Endothelial cell of umbilical vein (primary cell): ENCODE results near the gene SERPINA6. TPM values are rescaled to one million over a fixed set of nuclear protein-coding genes. Genes with fewer than 3 reads are reported as not detected.

Experiments used
- BruUV-seq: library from RNA; stranded (reverse); fragments of 400-500 nt; replicated peaks from 2 replicates; lab custom pipeline; 2021; lab: Mats Ljungman, UMichigan
- CTCF ChIA-PET: fragments of 300-600, 350-600 bp; sonication (Branson Sonifier 250); formaldehyde crosslinking; loops from one replicate; lab custom pipeline; 2021; ENCODE audit warnings: antibody characterized with exemption, inconsistent platforms; lab: Charles Lee
- POLR2A ChIA-PET: fragments of 300-600, 350-600 bp; sonication (Branson Sonifier 250); formaldehyde crosslinking; loops from one replicate; lab custom pipeline; 2021; ENCODE audit warnings: antibody characterized with exemption, inconsistent platforms; lab: Charles Lee
- DNase-seq: peaks from one replicate; pipeline ENCODE4 v3.0.0-alpha.2; 2011; ENCODE audit warnings: low read depth, low spot score
- FAIRE-seq: peaks from 2 replicates; lab custom pipeline; 2011; peaks lifted over from hg19 to GRCh38; lab: Jason Lieb, UNC
- H2AFZ ChIP-seq: 2 replicates; pipeline ENCODE4 v1.6.0; 2012; ENCODE audit warnings: low read depth, low read length, control low read depth, inconsistent platforms
- H3K27ac ChIP-seq: 2 replicates; pipeline ENCODE4 v1.5.1; 2011; ENCODE audit warnings: low read depth, mild to moderate bottlenecking, control low read depth, low read length, moderate library complexity; ENCODE audit not compliant: insufficient read depth
- H3K27me3 ChIP-seq, 2 experiments: 2 replicates each; pipeline versions ENCODE4 v1.6.0 to v1.6.1; 2011; ENCODE audit warnings: low read length in 2 of 2, mixed read lengths in 1 of 2; ENCODE audit not compliant: control insufficient read depth in 2 of 2, insufficient read depth in 2 of 2
- H3K36me3 ChIP-seq, 2 experiments: 2 replicates in 1 of 2; 3 replicates in 1 of 2; pipeline ENCODE4 v1.5.1; 2011; ENCODE audit warnings: low read length in 2 of 2, mild to moderate bottlenecking in 1 of 2, moderate library complexity in 1 of 2; ENCODE audit not compliant: control insufficient read depth in 2 of 2, insufficient read depth in 2 of 2; ENCODE audit errors: extremely low read depth in 1 of 2
- H3K4me1 ChIP-seq: 3 replicates; pipeline ENCODE4 v1.5.1; 2011; ENCODE audit warnings: mild to moderate bottlenecking, low read length; ENCODE audit not compliant: control insufficient read depth, insufficient read depth; ENCODE audit errors: extremely low read depth
- H3K4me2 ChIP-seq: 2 replicates; pipeline ENCODE4 v1.6.1; 2011; ENCODE audit warnings: low read length, control low read depth, mixed read lengths; ENCODE audit not compliant: insufficient read depth
- H3K4me3 ChIP-seq, 3 experiments: fragments of 200-600 bp in 1 of 3; sonication (generic), shearing (Covaris generic) in 1 of 3; replicated peaks in 1 of 3; 2 replicates each; pipeline ENCODE4 v1.5.1; 2011 to 2016; ENCODE audit warnings: control low read depth in 3 of 3, low read length in 3 of 3, mild to moderate bottlenecking in 2 of 3, inconsistent platforms in 1 of 3, low read depth in 1 of 3, moderate library complexity in 1 of 3; ENCODE audit not compliant: insufficient read depth in 1 of 3
- H3K79me2 ChIP-seq: 2 replicates; pipeline ENCODE4 v1.6.0; 2012; ENCODE audit warnings: low read length, inconsistent platforms; ENCODE audit not compliant: control insufficient read depth, insufficient read depth
- H3K9ac ChIP-seq: replicated peaks from 2 replicates; pipeline ENCODE3; 2011; ENCODE audit warnings: low read length, control low read depth; ENCODE audit not compliant: insufficient read depth; ENCODE audit errors: extremely low read depth
- H3K9me1 ChIP-seq: replicated peaks from 3 replicates; pipeline ENCODE4 v1.6.0; 2011; ENCODE audit warnings: mild to moderate bottlenecking, low read length; ENCODE audit not compliant: control insufficient read depth, insufficient read depth; ENCODE audit errors: extremely low read depth
- H3K9me3 ChIP-seq: replicated peaks from 2 replicates; pipeline ENCODE4 v1.5.1; 2012; ENCODE audit warnings: low read length, inconsistent platforms; ENCODE audit not compliant: control insufficient read depth, insufficient read depth
- H4K20me1 ChIP-seq: replicated peaks from 2 replicates; pipeline ENCODE3; 2011; ENCODE audit warnings: mild to moderate bottlenecking, low read length; ENCODE audit not compliant: control insufficient read depth, insufficient read depth; ENCODE audit errors: extremely low read depth
- EZH2 ChIP-seq: IDR thresholded peaks from 2 replicates; pipeline ENCODE4 v1.6.1; 2012; ENCODE audit warnings: borderline replicate concordance, low read depth, mild to moderate bottlenecking, moderate library complexity, low read length, inconsistent platforms; ENCODE audit not compliant: severe bottlenecking
- FOS ChIP-seq: IDR thresholded peaks from 2 replicates; pipeline ENCODE4 v1.6.1; 2011; ENCODE audit warnings: mild to moderate bottlenecking, low read length, moderate library complexity, borderline replicate concordance; ENCODE audit not compliant: insufficient read depth
- GATA2 ChIP-seq: IDR thresholded peaks from 2 replicates; pipeline ENCODE4 v1.7.0; 2011; ENCODE audit warnings: low read depth, mild to moderate bottlenecking, moderate library complexity, mixed read lengths, low read length; ENCODE audit not compliant: insufficient read length, insufficient read depth
- JUN ChIP-seq: IDR thresholded peaks from 2 replicates; pipeline ENCODE4 v1.6.1; 2011; ENCODE audit warnings: borderline replicate concordance, low read depth; ENCODE audit not compliant: insufficient read length, insufficient read depth
- MYC ChIP-seq: IDR thresholded peaks from one replicate; pipeline ENCODE4 v1.6.1; 2011; ENCODE audit warnings: mild to moderate bottlenecking, low read depth, low read length
- POLR2A ChIP-seq: IDR thresholded peaks from 2 replicates; pipeline ENCODE4 v1.6.1; 2012; ENCODE audit warnings: low read depth, mild to moderate bottlenecking, control low read depth, low read length
- POLR2AphosphoS5 ChIP-seq: IDR thresholded peaks from 2 replicates; pipeline ENCODE4 v1.6.1; 2012; ENCODE audit warnings: low read depth, mild to moderate bottlenecking, control low read depth, low read length, moderate library complexity; ENCODE audit not compliant: insufficient read depth
- dilution Hi-C: fragments of 300-500 bp; cut with MboI; formaldehyde crosslinking; loops from one replicate; pipeline ENCODE4 v1.15.0; 2019; ENCODE audit warnings: low sequenced_read_pairs; ENCODE audit not compliant: extremely low pct_ligation_motif_present
- intact Hi-C: fragments of 100-400 bp; cut with micrococcal nuclease; formaldehyde crosslinking; loops from one replicate; pipeline ENCODE4 v1.10.0; 2022
- polyA plus RNA-seq, 4 experiments: library from polyadenylated mRNA; depleted of rRNA in 3 of 4; stranded (reverse) in 3 of 4; unstranded in 1 of 4; fragments of >200 nt; gene quantifications; 2 replicates each; pipeline versions ENCODE4 v1.2.1 to v1.2.3, GENCODE V29; 2011 to 2012; ENCODE audit warnings: missing spikeins in 1 of 4
- total RNA-seq: library from RNA; stranded (reverse); gene quantifications from 2 replicates; pipeline ENCODE4 v1.2.3, GENCODE V29; 2021
- TF ChIP-seq, protein P1 (sequence below), 2 donors: IDR thresholded peaks; 1 replicate in 1 of 2; 2 replicates in 1 of 2; pipeline ENCODE4 v1.5.1; 2011; ENCODE audit warnings: low read length in 2 of 2, mild to moderate bottlenecking in 2 of 2, moderate library complexity in 2 of 2, control low read depth in 1 of 2, inconsistent platforms in 1 of 2, low read depth in 1 of 2; ENCODE audit not compliant: insufficient read depth in 1 of 2; ENCODE audit errors: extremely low read depth in 1 of 2
- TF ChIP-seq, protein P2 (sequence below): IDR thresholded peaks from 2 replicates; pipeline ENCODE4 v1.6.1; 2011; ENCODE audit not compliant: insufficient read depth, insufficient read length

Gene SERPINA6
- total and polyA plus RNA-seq, 2 donors (not counting 3 experiments of a cell fraction or from before 2014, with no cell fraction given): not detected

DNA sequence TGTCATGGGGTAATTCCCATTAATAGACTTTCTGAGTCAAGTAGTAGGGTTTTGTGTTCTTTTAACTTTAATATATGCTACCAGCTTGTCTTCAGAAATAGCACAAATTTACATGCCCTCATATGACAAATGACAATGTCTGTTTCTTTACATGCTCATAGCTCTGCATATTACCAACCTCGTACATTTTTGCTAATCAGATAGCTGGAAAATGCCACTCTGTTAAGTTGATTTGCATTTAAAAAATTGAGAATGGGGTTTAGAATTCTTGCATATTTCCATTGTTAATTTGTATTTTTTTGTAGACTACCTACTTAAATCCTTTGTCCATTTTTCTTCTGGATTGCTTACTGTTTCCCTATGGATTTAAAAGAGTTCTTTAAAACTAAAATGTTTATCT is 34.0 kb upstream of the SERPINA6 start:
- ChIA-PET POLR2A (no interaction called here), CTCF (no interaction called here)
- DNase-seq (no peak), FAIRE-seq (no peak)
- no peak overlapping the region for H2AFZ ChIP-seq
- no peaks in the 10 kb centered on the region for H3K27me3 ChIP-seq
- no peaks in the 10 kb centered on the region for H3K36me3 ChIP-seq
- no peak overlapping the region for H3K4me2 ChIP-seq
- H3K27ac ChIP-seq: no peak overlapping the region
- H3K79me2 ChIP-seq: no peaks in the 10 kb centered on the region
- no peaks in the 10 kb centered on the region for H3K4me1 ChIP-seq
- intact Hi-C loops: no loop called here
- no peaks in the 10 kb centered on the region for H4K20me1 ChIP-seq
- dilution Hi-C loops: no loop called here
- H3K9me3 ChIP-seq: no peaks in the 10 kb centered on the region
- no peaks in the 10 kb centered on the region for H3K9me1 ChIP-seq
- no peak overlapping the region for H3K4me3 ChIP-seq
- no TSS peak for BruUV-seq
- TF ChIP-seq, protein P1, sequence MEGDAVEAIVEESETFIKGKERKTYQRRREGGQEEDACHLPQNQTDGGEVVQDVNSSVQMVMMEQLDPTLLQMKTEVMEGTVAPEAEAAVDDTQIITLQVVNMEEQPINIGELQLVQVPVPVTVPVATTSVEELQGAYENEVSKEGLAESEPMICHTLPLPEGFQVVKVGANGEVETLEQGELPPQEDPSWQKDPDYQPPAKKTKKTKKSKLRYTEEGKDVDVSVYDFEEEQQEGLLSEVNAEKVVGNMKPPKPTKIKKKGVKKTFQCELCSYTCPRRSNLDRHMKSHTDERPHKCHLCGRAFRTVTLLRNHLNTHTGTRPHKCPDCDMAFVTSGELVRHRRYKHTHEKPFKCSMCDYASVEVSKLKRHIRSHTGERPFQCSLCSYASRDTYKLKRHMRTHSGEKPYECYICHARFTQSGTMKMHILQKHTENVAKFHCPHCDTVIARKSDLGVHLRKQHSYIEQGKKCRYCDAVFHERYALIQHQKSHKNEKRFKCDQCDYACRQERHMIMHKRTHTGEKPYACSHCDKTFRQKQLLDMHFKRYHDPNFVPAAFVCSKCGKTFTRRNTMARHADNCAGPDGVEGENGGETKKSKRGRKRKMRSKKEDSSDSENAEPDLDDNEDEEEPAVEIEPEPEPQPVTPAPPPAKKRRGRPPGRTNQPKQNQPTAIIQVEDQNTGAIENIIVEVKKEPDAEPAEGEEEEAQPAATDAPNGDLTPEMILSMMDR (IDR thresholded peaks at IDR 0.05; ENCODE audit: extremely low read depth in 1 of 2, insufficient read depth in 1 of 2, low read depth in 1 of 2, low read length in 2 of 2): no peak
- no peak for TF ChIP-seq GATA2
- no peak for TF ChIP-seq MYC
- TF ChIP-seq EZH2: no peak
- TF ChIP-seq POLR2A: no peak
- TF ChIP-seq, protein P2, sequence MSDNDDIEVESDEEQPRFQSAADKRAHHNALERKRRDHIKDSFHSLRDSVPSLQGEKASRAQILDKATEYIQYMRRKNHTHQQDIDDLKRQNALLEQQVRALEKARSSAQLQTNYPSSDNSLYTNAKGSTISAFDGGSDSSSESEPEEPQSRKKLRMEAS: no peak
- no peak for TF ChIP-seq JUN
- TF ChIP-seq POLR2AphosphoS5: no peak
- no peak for TF ChIP-seq FOS
- no peak overlapping the region for H3K9ac ChIP-seq
